ENCODE results near the gene MINDY2. TPM values are rescaled to one million over a fixed set of nuclear protein-coding genes. Genes with fewer than 3 reads are reported as not detected.

MINDY2 gene
- polyA plus RNA-seq, 3 donors, result 3.4 to 10.9 (median 3.4) TPM

- WGBS (ENCODE audit: insufficient coverage), result 83% methylated on average over 1 of the region's 1 CpG
- H3K4me3 ChIP-seq (replicated peaks in 1 of 3; ENCODE audit: low read depth in 2 of 3, low read length in 3 of 3), result no peak overlapping the region
- H3K79me2 ChIP-seq (ENCODE audit: insufficient read depth, low read length), result no peaks in the 10 kb centered on the region
- DNase-seq, result no peak
- no peaks in the 10 kb centered on the region for H3K9me3 ChIP-seq (replicated peaks in 1 of 2; ENCODE audit: control insufficient read depth in 1 of 2, insufficient read depth in 1 of 2, low read length in 2 of 2)
- H3K9ac ChIP-seq (ENCODE audit: insufficient read depth, low read length, poor library complexity, severe bottlenecking), result no peak overlapping the region
- TF ChIP-seq CTCF (IDR thresholded peaks at IDR 0.05), result peak; percentile 15
- no peaks in the 10 kb centered on the region for H4K20me1 ChIP-seq (ENCODE audit: insufficient read depth, low read length)
- Mint-ChIP-seq H3K27ac (no peak overlapping the region), H3K4me1 (no peaks in the 10 kb centered on the region), H3K9me3 (no peaks in the 10 kb centered on the region), H3K27me3 (ENCODE audit: low read depth in 3 of 3) (no peaks in the 10 kb centered on the region), H3K36me3 (peaks cover 23 to 33% of the 10 kb centered on the region in 2 donors), H3K4me3 (no peak overlapping the region)
- no peak overlapping the region for H3K27ac ChIP-seq (ENCODE audit: low read depth in 1 of 2, low read length in 2 of 2)
- no peaks in the 10 kb centered on the region for H3K4me1 ChIP-seq (ENCODE audit: control insufficient read depth in 1 of 2, insufficient read depth in 2 of 2, low read length in 2 of 2)
- peaks cover 2 to 20% of the 10 kb centered on the region in 2 donors for H3K36me3 ChIP-seq (replicated peaks in 1 of 2; ENCODE audit: control insufficient read depth in 1 of 2, insufficient read depth in 2 of 2, low read length in 2 of 2)
- H2AFZ ChIP-seq (ENCODE audit: insufficient read depth, low read depth, low read length, poor library complexity, severe bottlenecking), result no peak overlapping the region
- no peak overlapping the region for H3K4me2 ChIP-seq (replicated peaks; ENCODE audit: extremely low read depth, low read length, poor library complexity, severe bottlenecking)
- intact Hi-C loops (cut with micrococcal nuclease), result no loop called here
- H3K27me3 ChIP-seq (ENCODE audit: control insufficient read depth in 2 of 2, insufficient read depth in 2 of 2, low read length in 2 of 2), result no peaks in the 10 kb centered on the region
Observed at GRCh38 chr15:58839485-58839884, 68.4 kb downstream of the MINDY2 start.

GRCh38 chr15:58840048-58840447 lies 68.9 kb downstream of the MINDY2 start:
- DNase-seq, result no peak
- Histone ChIP-seq H3K4me3 (replicated peaks in 1 of 3; ENCODE audit: low read depth in 2 of 3, low read length in 3 of 3) (no peak overlapping the region), H3K36me3 (replicated peaks in 1 of 2; ENCODE audit: control insufficient read depth in 1 of 2, insufficient read depth in 2 of 2, low read length in 2 of 2) (peaks cover 2 to 22% of the 10 kb centered on the region in 2 donors), H3K4me2 (replicated peaks; ENCODE audit: extremely low read depth, low read length, poor library complexity, severe bottlenecking) (no peak overlapping the region), H3K27me3 (ENCODE audit: control insufficient read depth in 2 of 2, insufficient read depth in 2 of 2, low read length in 2 of 2) (no peaks in the 10 kb centered on the region), H3K9me3 (replicated peaks in 1 of 2; ENCODE audit: control insufficient read depth in 1 of 2, insufficient read depth in 1 of 2, low read length in 2 of 2) (no peaks in the 10 kb centered on the region), H3K4me1 (ENCODE audit: control insufficient read depth in 1 of 2, insufficient read depth in 2 of 2, low read length in 2 of 2) (no peaks in the 10 kb centered on the region), H4K20me1 (ENCODE audit: insufficient read depth, low read length) (no peaks in the 10 kb centered on the region), H2AFZ (ENCODE audit: insufficient read depth, low read depth, low read length, poor library complexity, severe bottlenecking) (no peak overlapping the region), H3K79me2 (ENCODE audit: insufficient read depth, low read length) (no peaks in the 10 kb centered on the region), H3K27ac (ENCODE audit: low read depth in 1 of 2, low read length in 2 of 2) (no peak overlapping the region), H3K9ac (ENCODE audit: insufficient read depth, low read length, poor library complexity, severe bottlenecking) (no peak overlapping the region)
- Mint-ChIP-seq H3K4me3 (no peak overlapping the region), H3K27me3 (ENCODE audit: low read depth in 3 of 3) (no peaks in the 10 kb centered on the region), H3K36me3 (peaks cover 24 to 35% of the 10 kb centered on the region in 2 donors), H3K4me1 (no peaks in the 10 kb centered on the region), H3K9me3 (no peaks in the 10 kb centered on the region), H3K27ac (no peak overlapping the region)
- no peak for TF ChIP-seq CTCF (IDR thresholded peaks at IDR 0.05)
- intact Hi-C loops (cut with micrococcal nuclease), result no loop called here
- no CpG with 5 or more reads among the region's 8 CpGs for WGBS (ENCODE audit: insufficient coverage)

Measured in CD14-positive monocyte (primary cell).